H1 (cell line): Measurements from ENCODE around the gene CEACAM6. TPM values are rescaled to one million over a fixed set of nuclear protein-coding genes. Genes with fewer than 3 reads are reported as not detected.

ENCODE experiments used
- CTCF ChIA-PET: fragments of 300-600 bp; sonication (Branson Sonifier 250); formaldehyde crosslinking; loops from one replicate; lab custom pipeline; 2021; ENCODE audit not compliant: partially characterized antibody; lab: Charles Lee
- POLR2A ChIA-PET: fragments of 300-600 bp; sonication (Branson Sonifier 250); formaldehyde crosslinking; loops from one replicate; lab custom pipeline; 2021; ENCODE audit warnings: inconsistent platforms; ENCODE audit not compliant: partially characterized antibody; lab: Charles Lee
- DNase-seq, 2 experiments: peaks; one replicate each; pipeline versions ENCODE4 v3.0.0 to v3.0.0-alpha.2; 2010 to 2022; ENCODE audit warnings: low spot score in 2 of 2, low read depth in 1 of 2, mixed read lengths in 1 of 2
- FAIRE-seq: peaks from 2 replicates; lab custom pipeline; 2011; peaks lifted over from hg19 to GRCh38; lab: Jason Lieb, UNC
- H2AFZ ChIP-seq: 2 replicates; pipeline ENCODE4 v1.8.1; 2012; ENCODE audit warnings: low read length, inconsistent platforms
- H2AK5ac ChIP-seq: 2 replicates; pipeline ENCODE4 v1.6.1; 2013; ENCODE audit warnings: low read depth, low read length
- H2BK120ac ChIP-seq: replicated peaks from 2 replicates; pipeline ENCODE3; 2013; ENCODE audit warnings: low read depth, low read length, inconsistent platforms
- H2BK12ac ChIP-seq: 2 replicates; pipeline ENCODE4 v1.6.1; 2013; ENCODE audit warnings: low read depth, low read length
- H2BK15ac ChIP-seq: 2 replicates; pipeline ENCODE4 v1.6.1; 2013; ENCODE audit warnings: low read length
- H2BK20ac ChIP-seq: 2 replicates; pipeline ENCODE4 v1.6.1; 2013; ENCODE audit warnings: low read length
- H2BK5ac ChIP-seq: 2 replicates; pipeline ENCODE4 v1.6.1; 2013; ENCODE audit warnings: low read depth, low read length
- H3K14ac ChIP-seq: 2 replicates; pipeline ENCODE4 v1.6.1; 2013; ENCODE audit warnings: inconsistent platforms; ENCODE audit not compliant: insufficient read length
- H3K18ac ChIP-seq: 2 replicates; pipeline ENCODE4 v1.6.1; 2013; ENCODE audit warnings: low read length; ENCODE audit errors: extremely low read depth
- H3K23ac ChIP-seq: 2 replicates; pipeline ENCODE4 v1.6.1; 2013; ENCODE audit warnings: inconsistent platforms; ENCODE audit not compliant: insufficient read length
- H3K23me2 ChIP-seq: 2 replicates; pipeline ENCODE4 v1.6.1; 2013; ENCODE audit warnings: low read depth, low read length
- H3K27ac ChIP-seq: 2 replicates; pipeline ENCODE4 v1.6.1; 2011; ENCODE audit warnings: low read depth, low read length, inconsistent platforms
- H3K27me3 ChIP-seq, 4 experiments: replicated peaks in 1 of 4; 1 replicate in 1 of 4; 2 replicates in 3 of 4; pipeline versions ENCODE4 v1.6.1 to v1.8.1; 2011 to 2013; ENCODE audit warnings: low read length in 3 of 4, mild to moderate bottlenecking in 3 of 4, inconsistent platforms in 2 of 4, mixed read lengths in 2 of 4, moderate library complexity in 1 of 4; ENCODE audit not compliant: control insufficient read depth in 3 of 4, insufficient read depth in 3 of 4; ENCODE audit errors: extremely low read depth in 1 of 4
- H3K36me3 ChIP-seq, 4 experiments: 2 replicates each; pipeline versions ENCODE4 v1.6.1 to v1.8.1; 2011 to 2013; ENCODE audit warnings: mild to moderate bottlenecking in 4 of 4, low read length in 3 of 4, moderate library complexity in 2 of 4, control low read depth in 1 of 4, inconsistent platforms in 1 of 4; ENCODE audit not compliant: insufficient read depth in 4 of 4, control insufficient read depth in 2 of 4
- H3K4ac ChIP-seq: replicated peaks from 2 replicates; pipeline ENCODE3; 2013; ENCODE audit warnings: low read length, low read depth, mixed read lengths, inconsistent platforms; ENCODE audit not compliant: insufficient read length
- H3K4me1 ChIP-seq, 4 experiments: replicated peaks in 1 of 4; 1 replicate in 1 of 4; 2 replicates in 3 of 4; pipeline versions ENCODE4 v1.6.1 to v1.8.1; 2011 to 2013; ENCODE audit warnings: low read length in 3 of 4, inconsistent platforms in 2 of 4, mixed read lengths in 1 of 4; ENCODE audit not compliant: insufficient read depth in 4 of 4, control insufficient read depth in 3 of 4
- H3K4me2 ChIP-seq, 2 experiments: 2 replicates each; pipeline versions ENCODE4 v1.6.1 to v1.8.1; 2011 to 2013; ENCODE audit warnings: low read depth in 2 of 2, low read length in 2 of 2, control low read depth in 1 of 2, inconsistent platforms in 1 of 2, mild to moderate bottlenecking in 1 of 2; ENCODE audit not compliant: insufficient read depth in 1 of 2
- H3K4me3 ChIP-seq, 4 experiments: fragments of 200-600, 300-600 bp in 1 of 4; sonication (generic), shearing (Covaris generic), sonication (Bioruptor Twin) in 1 of 4; 2 replicates each; pipeline versions ENCODE4 v1.5.1 to v1.8.1; 2011 to 2016; ENCODE audit warnings: low read length in 4 of 4, low read depth in 3 of 4, control low read depth in 2 of 4, inconsistent platforms in 2 of 4, mild to moderate bottlenecking in 2 of 4, mixed read lengths in 1 of 4, moderate library complexity in 1 of 4; ENCODE audit not compliant: insufficient read depth in 2 of 4; ENCODE audit errors: extremely low read depth in 1 of 4
- H3K56ac ChIP-seq: replicated peaks from 2 replicates; pipeline ENCODE3; 2013; ENCODE audit warnings: low read depth, mild to moderate bottlenecking, mixed read lengths, low read length, inconsistent platforms; ENCODE audit not compliant: insufficient read length
- H3K79me1 ChIP-seq: 2 replicates; pipeline ENCODE4 v1.6.1; 2013; ENCODE audit warnings: low read depth, low read length, control low read depth
- H3K79me2 ChIP-seq, 2 experiments: 2 replicates each; pipeline versions ENCODE4 v1.6.1 to v1.8.1; 2012 to 2013; ENCODE audit warnings: low read length in 2 of 2, mild to moderate bottlenecking in 2 of 2, inconsistent platforms in 1 of 2; ENCODE audit not compliant: insufficient read depth in 2 of 2, control insufficient read depth in 1 of 2
- H3K9ac ChIP-seq, 4 experiments: replicated peaks in 1 of 4; 1 replicate in 1 of 4; 2 replicates in 3 of 4; pipeline versions ENCODE4 v1.6.1 to v1.8.1; 2011 to 2013; ENCODE audit warnings: low read depth in 3 of 4, low read length in 3 of 4, control low read depth in 2 of 4, mild to moderate bottlenecking in 2 of 4, moderate library complexity in 2 of 4, inconsistent platforms in 1 of 4; ENCODE audit errors: extremely low read depth in 1 of 4
- H3K9me3 ChIP-seq, 2 experiments: 2 replicates each; pipeline versions ENCODE4 v1.6.1 to v1.8.1; 2012 to 2013; ENCODE audit warnings: mild to moderate bottlenecking in 2 of 2, moderate library complexity in 2 of 2, control low read depth in 1 of 2, inconsistent platforms in 1 of 2, low read depth in 1 of 2, low read length in 1 of 2, mixed read lengths in 1 of 2; ENCODE audit not compliant: insufficient read depth in 2 of 2
- H4K20me1 ChIP-seq, 2 experiments: replicated peaks in 1 of 2; 2 replicates each; pipeline versions ENCODE3 to v1.8.1; 2011 to 2013; ENCODE audit warnings: inconsistent platforms in 2 of 2, low read length in 2 of 2, mild to moderate bottlenecking in 1 of 2; ENCODE audit not compliant: insufficient read depth in 2 of 2, control insufficient read depth in 1 of 2
- H4K5ac ChIP-seq: 2 replicates; pipeline ENCODE4 v1.6.1; 2013; ENCODE audit warnings: low read length, low read depth, mixed read lengths, inconsistent platforms; ENCODE audit not compliant: insufficient read length
- H4K8ac ChIP-seq: 2 replicates; pipeline ENCODE4 v1.8.0; 2013; ENCODE audit warnings: mild to moderate bottlenecking, moderate library complexity, low read length, inconsistent platforms; ENCODE audit not compliant: insufficient read depth; ENCODE audit errors: extremely low read depth
- H4K91ac ChIP-seq: replicated peaks from 2 replicates; pipeline ENCODE3; 2013; ENCODE audit warnings: low read length, mixed read lengths, inconsistent platforms; ENCODE audit not compliant: insufficient read length
- CEBPB ChIP-seq: IDR thresholded peaks from 2 replicates; pipeline ENCODE4 v1.6.1; 2012; ENCODE audit warnings: low read depth, low read length
- FOSL1 ChIP-seq: IDR thresholded peaks from 2 replicates; pipeline ENCODE4 v1.6.1; 2011; ENCODE audit warnings: mild to moderate bottlenecking, low read depth, low read length, moderate library complexity; ENCODE audit not compliant: insufficient read depth
- PHF8 ChIP-seq: fragments of 200-600 bp; sonication (generic); conservative IDR thresholded peaks from 2 replicates; pipeline ENCODE4 v1.7.1; 2012; ENCODE audit warnings: low read depth, mild to moderate bottlenecking, inconsistent platforms, low read length, moderate library complexity
- SAP30 ChIP-seq: fragments of 300-600 bp; sonication (generic); IDR thresholded peaks from 2 replicates; pipeline ENCODE4 v1.7.1; 2012; ENCODE audit warnings: low read length, moderate library complexity, mild to moderate bottlenecking, inconsistent platforms; ENCODE audit not compliant: insufficient read depth, insufficient replicate concordance
- WGBS, 2 experiments: shearing (Covaris generic) in 1 of 2; methylation state at CpG; one replicate each; pipeline versions ENCODE4 v1.1.6 to v1.1.7; 2013 to 2015; ENCODE audit warnings: low lambda C conversion rate in 2 of 2, mixed read lengths in 2 of 2, inconsistent platforms in 1 of 2, low coverage in 1 of 2, missing lambda C conversion rate in 1 of 2; ENCODE audit not compliant: insufficient replicate concordance in 2 of 2, insufficient coverage in 1 of 2, insufficient read length in 1 of 2; ENCODE audit errors: extremely low coverage in 1 of 2, missing lambda C conversion rate in 1 of 2; 5-methylcytosine and 5-hydroxymethylcytosine counted together
- polyA plus RNA-seq, 7 experiments: library from polyadenylated mRNA; depleted of rRNA in 3 of 7; stranded (reverse) in 5 of 7; unstranded in 2 of 7; fragments of >200 nt in 5 of 7; fragments of 200-250 nt in 2 of 7; gene quantifications; 1 replicate in 5 of 7; 2 replicates in 1 of 7; 4 replicates in 1 of 7; pipeline versions ENCODE4 v1.2.1 to v1.2.3, GENCODE V29; 2011 to 2013; ENCODE audit warnings: missing spikeins in 2 of 7, mixed read lengths in 2 of 7
- total RNA-seq: library from RNA; stranded (reverse); fragmentation: NEBNext Ultra II Directional; extraction: Animal tissue kit (Norgen Biotek cat#: 25700); gene quantifications from 2 replicates; pipeline ENCODE4 v1.2.1, GENCODE V29; 2021

Gene CEACAM6
- total and polyA plus RNA-seq, 2 of the 8 experiments (the other 6 are each of a cell fraction or from before 2014, with no cell fraction given), result not detected

GRCh38 chr19:41784743-41785142 lies 29.4 kb downstream of the CEACAM6 start:
- Histone ChIP-seq H3K9me3 (peaks cover 18 to 41% of the 10 kb centered on the region in 2 experiments), H3K23ac (no peak overlapping the region), H3K4ac (no peak overlapping the region), H3K4me2 (no peak overlapping the region; a peak in 1 of 4 replicates), H4K5ac (no peak overlapping the region), H3K56ac (no peak overlapping the region), H2BK12ac (no peak overlapping the region), H2AFZ (no peak overlapping the region), H4K91ac (no peak overlapping the region), H2BK15ac (no peak overlapping the region), H3K27ac (no peak overlapping the region), H3K14ac (no peak overlapping the region), H4K8ac (no peak overlapping the region), H3K79me2 (no peaks in the 10 kb centered on the region), H3K27me3 (no peaks in the 10 kb centered on the region; a peak in 2 of 7 replicates), H2BK120ac (no peak overlapping the region), H3K18ac (no peak overlapping the region), H3K4me1 (no peaks in the 10 kb centered on the region), H4K20me1 (no peaks in the 10 kb centered on the region), H3K23me2 (no peaks in the 10 kb centered on the region), H3K9ac (no peak overlapping the region), H2AK5ac (no peak overlapping the region), H3K36me3 (no peaks in the 10 kb centered on the region), H2BK5ac (no peak overlapping the region), H3K4me3 (no peak overlapping the region), H3K79me1 (no peaks in the 10 kb centered on the region), H2BK20ac (no peak overlapping the region)
- DNase-seq (no peak), FAIRE-seq (no peak)
- ChIA-PET POLR2A (no interaction called here), CTCF (interaction anchor here (0.9 to 3.1 kb wide), 16 partner anchors 8 to 336 kb away, joined by 3 to 13 read pairs (median 5); partner anchors contain the start of gene CEACAM6)
- 81% methylated on average over 4 of the region's 4 CpGs; no CpG with 5 or more reads in 1 of the 2 experiments for WGBS, 2 experiments
- TF ChIP-seq CEBPB (no peak), PHF8 (no peak), SAP30 (no peak), FOSL1 (no peak)
